GM19397 (cell line): Measurements from ENCODE around the gene MINPP1.
"Not testable (repeated sequence)": the region's sequence is repeated elsewhere in the genome, so short reads cannot be mapped to it uniquely, and the experiment has no call there.

Experiments used
- ATAC-seq: cut with Tn5 transposase; IDR thresholded peaks from one replicate; pipeline ENCODE4 v1.9.1; 2021; ENCODE audit warnings: mild to moderate bottlenecking, moderate library complexity; ENCODE audit not compliant: unreplicated experiment

The MINPP1 gene

GRCh38 chr10:87560495-87561129 is 55.9 kb downstream of the MINPP1 start:
- ATAC-seq, result no peak

DNA sequence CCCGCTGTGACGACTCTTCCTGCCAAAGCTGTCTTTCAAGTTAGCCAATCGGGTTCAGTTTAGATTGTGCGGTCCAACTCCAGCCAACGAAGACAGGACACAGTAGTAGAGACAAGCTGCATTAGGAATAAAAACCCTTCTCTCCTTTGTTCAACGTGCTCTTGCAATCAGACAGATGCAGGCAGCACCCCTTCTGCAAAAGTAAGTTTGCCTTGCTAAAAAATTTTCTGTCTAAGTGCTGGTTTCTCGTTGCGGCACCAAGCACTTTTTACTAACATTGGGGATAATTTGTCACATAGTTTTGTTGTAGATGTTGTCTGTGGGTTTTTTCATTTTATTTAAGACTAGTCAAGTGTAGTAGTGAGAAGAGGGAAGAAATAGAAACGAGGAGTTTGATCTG is 58.1 kb downstream of the MINPP1 start:
- ATAC-seq, result no peak

DNA sequence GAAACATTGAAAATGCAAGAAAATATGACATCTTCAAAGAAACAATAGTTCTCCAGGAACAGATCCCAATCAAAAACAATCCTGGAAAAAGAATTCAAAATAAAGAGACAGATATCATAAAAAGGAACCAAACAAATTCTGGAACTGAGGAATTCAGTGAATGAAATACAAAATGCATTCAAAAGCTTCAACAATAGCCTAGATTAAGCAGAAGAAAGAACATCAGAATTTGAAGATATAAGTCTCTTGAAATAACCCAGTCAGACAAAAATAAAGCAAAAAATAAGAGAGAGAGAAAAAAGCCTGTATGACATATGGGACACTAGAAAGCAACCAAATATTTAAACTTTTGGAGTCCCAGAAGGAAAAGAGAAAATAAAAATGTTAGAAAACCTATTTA is 60.3 kb downstream of the MINPP1 start:
- ATAC-seq, result no peak

DNA sequence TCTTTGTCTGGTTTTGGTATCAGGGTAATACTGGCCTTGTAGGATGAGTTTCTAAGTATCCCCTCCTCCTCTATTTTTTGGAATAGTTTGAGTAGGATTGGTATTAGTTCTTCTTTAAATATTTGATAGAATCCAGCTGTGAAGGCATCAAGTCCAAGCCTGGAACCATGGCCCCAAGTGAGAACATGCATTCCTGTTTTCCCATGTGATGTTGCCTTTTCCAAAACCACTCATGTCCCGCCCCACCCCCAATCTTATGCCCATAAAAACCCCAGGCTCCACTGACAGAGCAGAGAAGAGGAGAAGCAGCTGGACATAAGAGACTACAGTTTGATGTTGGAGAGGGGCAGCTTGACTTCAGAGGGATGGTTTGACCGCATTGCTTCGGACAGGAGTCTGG is 71.2 kb downstream of the MINPP1 start:
- ATAC-seq, result no peak

DNA sequence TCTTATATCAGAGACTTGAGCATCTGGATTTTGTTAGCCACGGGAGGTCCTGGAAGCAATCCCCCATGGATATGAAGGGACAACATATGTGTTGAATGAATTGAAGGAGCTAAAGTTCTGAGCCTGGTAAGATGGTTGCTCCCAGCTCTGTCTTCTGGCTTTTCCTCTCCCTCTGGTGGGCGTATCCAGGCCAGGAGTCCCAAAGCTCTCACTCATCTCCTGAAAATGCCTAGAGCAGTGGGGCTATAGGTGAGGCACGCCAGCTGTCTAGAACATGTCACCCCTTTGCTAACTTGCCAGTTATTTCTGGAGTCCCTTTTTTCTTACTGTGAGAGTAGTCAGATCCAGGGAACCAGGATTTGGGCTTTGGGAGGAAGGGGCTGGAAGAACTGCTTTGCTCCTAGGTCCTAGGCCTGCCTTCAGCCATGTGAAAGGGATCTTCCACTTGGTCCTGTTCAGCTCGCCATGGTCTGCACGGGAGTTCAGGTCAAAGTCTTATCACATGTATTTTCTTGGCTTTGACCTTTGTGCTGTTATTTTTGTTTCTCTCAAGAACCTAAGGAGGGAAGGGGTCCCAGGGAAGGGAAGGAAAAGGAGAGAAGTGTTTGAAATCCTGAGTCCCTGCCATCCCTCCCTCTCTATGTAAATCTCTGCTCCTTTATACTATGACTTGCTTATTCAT is 73.6 kb downstream of the MINPP1 start:
- ATAC-seq, result no peak

GRCh38 chr10:87578842-87579401 is 74.2 kb downstream of the MINPP1 start:
- ATAC-seq, result no peak

DNA sequence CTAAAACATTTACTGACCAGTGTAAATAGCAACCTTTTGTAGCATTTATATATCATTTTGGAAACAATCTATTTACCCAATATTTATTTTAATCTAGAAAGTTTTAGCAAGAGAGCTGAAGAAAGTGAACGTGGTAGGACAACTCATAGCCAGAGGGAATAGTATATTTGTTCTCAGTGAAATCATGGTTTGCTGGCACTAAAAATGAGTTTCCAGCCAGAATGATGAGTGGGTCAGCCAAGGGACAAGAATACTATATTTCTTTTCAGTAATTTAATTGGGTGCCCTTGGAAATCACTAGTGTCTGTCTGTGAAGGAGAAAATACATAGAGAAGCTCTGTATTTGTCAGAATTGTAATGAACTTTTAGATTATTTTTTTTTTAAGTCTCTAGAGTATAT is 74.9 kb downstream of the MINPP1 start:
- ATAC-seq, result no peak

- ATAC-seq, result no peak
These were observed 75.3 kb downstream of the MINPP1 start for GRCh38 chr10:87580016-87580415.

- ATAC-seq, result no peak
These were observed 81.1 kb downstream of the MINPP1 start for GRCh38 chr10:87585565-87586514.

DNA sequence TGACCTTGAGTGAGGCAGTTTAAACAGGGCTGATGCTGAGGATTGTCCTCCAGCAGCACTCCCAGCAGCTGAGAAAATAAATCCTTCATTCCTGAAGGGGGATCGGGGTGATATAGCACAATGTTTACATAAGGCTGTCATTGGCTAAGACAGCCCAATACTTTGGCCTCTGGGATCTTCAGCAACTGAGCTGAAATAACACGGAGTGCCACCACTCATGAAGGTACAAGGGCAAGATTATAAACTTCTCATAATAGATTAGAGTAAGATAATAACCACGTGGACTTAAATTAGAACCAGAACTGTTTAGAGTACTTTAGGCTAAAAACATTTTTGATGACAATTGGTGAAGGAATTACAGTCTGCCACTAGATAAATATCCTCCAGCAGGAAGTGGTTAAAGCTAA is 85.0 kb downstream of the MINPP1 start:
- ATAC-seq, result no peak

- no peak for ATAC-seq
These were observed 86.3 kb downstream of the MINPP1 start for GRCh38 chr10:87590705-87591588.

GRCh38 chr10:87591589-87591886 is 86.8 kb downstream of the MINPP1 start:
- ATAC-seq, result no peak

DNA sequence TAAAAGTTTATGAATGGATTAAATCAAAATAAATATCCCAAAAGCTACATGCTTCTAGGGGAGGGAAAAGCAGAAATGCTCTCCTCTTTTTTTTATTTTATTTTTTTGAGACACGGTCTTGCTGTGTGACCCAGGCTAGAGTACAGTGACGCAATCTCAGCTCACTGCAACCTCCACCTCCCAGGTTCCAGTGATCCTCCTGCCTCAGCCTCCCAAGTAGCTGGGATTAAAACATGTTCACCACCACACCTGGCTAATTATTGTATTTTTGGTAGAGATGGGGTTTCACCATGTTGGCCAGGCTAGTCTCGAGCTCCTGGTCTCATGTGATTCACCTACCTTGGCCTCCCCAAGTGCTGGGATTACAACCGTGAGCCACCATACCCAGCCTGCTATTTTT is 88.2 kb downstream of the MINPP1 start:
- ATAC-seq, result not testable (repeated sequence)

GRCh38 chr10:87593702-87594101 is 89.0 kb downstream of the MINPP1 start:
- no peak for ATAC-seq

DNA sequence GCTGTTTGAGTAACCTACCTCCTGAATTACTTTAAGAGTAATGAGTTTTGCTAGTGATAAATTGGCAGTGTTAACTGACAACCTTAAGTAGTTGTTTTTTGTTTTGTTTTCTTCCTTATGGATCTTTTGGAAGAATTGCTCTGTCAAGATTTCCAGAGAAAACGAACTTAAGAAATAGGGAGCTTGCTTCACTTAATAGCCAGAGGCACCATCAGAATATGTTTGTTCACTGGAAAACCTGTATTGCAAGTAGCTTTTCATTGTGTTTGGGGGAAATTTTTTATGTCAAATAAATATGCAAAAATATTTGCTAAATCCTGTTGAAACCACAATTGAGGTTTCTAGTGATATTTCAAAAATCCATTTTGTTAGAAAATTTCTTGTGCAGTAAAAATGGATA is 89.5 kb downstream of the MINPP1 start:
- ATAC-seq, result no peak

- ATAC-seq, result no peak
These were observed 90.2 kb downstream of the MINPP1 start for GRCh38 chr10:87594864-87595263.

DNA sequence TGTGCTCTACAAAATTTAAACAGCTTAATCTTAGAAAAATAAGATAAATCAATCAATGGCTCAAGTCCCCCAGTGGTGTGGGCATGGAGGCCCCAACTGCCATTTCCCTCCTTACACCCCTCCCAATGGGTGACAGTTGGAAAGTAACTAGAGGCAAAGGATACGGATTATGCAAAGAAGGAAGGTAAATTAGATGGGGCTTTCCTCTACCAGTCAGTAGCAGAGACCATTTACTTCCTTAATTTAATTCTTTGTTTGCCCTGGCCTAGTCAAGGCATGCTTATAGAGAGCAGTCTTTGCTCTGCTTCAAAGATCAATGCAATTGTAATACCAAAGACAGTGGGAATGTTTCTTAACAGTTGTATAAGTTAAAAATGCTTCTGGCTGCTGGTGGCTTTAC is 91.7 kb downstream of the MINPP1 start:
- ATAC-seq, result no peak

DNA sequence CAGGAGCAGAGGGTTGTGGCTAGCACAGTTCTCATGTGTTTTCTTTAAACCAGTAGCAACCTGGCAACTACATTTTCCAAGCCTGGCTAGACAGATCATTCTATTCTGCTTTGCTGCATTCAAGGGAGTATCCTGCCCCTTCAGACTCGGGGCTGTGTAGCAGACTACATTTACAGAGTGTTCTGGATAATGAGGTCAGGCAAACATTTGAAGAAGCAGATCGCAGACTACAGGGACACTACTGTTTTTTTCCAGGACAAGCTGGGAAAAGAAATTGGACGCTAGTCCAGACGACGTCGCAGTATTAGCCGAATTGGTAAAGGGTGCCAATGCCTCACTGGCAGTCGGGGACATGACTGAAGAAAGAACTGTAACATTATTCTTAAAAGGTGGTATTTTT is 94.0 kb downstream of the MINPP1 start:
- no peak for ATAC-seq

GRCh38 chr10:87600581-87600980 is 95.9 kb downstream of the MINPP1 start:
- no peak for ATAC-seq
